Measurements from ENCODE around the gene DMD.

GRCh38 chrX:31316340-31316991 is 1894.9 kb downstream of the DMD start:
- TF ChIP-seq EZH2 (IDR thresholded peaks at IDR 0.05; ENCODE audit: borderline replicate concordance, insufficient read depth, low read length, poor library complexity, severe bottlenecking) (no peak), REST (IDR thresholded peaks at IDR 0.05; ENCODE audit: borderline replicate concordance) (no peak)
- TF ChIP-seq, protein P1, sequence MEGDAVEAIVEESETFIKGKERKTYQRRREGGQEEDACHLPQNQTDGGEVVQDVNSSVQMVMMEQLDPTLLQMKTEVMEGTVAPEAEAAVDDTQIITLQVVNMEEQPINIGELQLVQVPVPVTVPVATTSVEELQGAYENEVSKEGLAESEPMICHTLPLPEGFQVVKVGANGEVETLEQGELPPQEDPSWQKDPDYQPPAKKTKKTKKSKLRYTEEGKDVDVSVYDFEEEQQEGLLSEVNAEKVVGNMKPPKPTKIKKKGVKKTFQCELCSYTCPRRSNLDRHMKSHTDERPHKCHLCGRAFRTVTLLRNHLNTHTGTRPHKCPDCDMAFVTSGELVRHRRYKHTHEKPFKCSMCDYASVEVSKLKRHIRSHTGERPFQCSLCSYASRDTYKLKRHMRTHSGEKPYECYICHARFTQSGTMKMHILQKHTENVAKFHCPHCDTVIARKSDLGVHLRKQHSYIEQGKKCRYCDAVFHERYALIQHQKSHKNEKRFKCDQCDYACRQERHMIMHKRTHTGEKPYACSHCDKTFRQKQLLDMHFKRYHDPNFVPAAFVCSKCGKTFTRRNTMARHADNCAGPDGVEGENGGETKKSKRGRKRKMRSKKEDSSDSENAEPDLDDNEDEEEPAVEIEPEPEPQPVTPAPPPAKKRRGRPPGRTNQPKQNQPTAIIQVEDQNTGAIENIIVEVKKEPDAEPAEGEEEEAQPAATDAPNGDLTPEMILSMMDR (IDR thresholded peaks at IDR 0.05; ENCODE audit: poor library complexity, severe bottlenecking), result no peak
